ENCODE data around the gene CDCA7.
"Not testable (repeated sequence)": the region's sequence is repeated elsewhere in the genome, so short reads cannot be mapped to it uniquely, and the experiment has no call there.

CDCA7 gene

GRCh38 chr2:173354582-173355131, at the start of gene CDCA7:
Gene CDCA7 (plus strand): TSS chr2:173354872. CDS start chr2:173354964, 92 bp downstream.
- DNase-seq, result peak; percentile 63

DNA sequence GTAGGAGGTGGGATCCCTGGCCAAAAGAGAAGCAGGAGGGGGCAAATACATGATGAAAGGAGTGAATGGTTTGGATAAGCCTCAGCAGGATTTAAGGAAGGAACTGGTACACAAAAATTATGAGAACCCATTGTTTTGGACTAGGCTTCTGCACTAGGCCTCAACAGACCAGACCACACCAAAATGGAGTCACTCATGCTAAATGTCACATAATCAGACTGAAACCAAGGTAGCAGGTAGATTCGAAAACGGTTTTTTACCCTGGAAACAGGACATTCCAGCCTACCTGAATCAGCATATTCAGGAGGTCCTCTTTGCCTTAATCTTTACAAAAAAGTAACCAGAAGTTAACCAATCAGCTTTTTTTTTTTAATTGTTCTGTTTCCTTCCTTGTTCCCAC, 49.4 kb upstream of the CDCA7 start:
- no peak for DNase-seq

DNA sequence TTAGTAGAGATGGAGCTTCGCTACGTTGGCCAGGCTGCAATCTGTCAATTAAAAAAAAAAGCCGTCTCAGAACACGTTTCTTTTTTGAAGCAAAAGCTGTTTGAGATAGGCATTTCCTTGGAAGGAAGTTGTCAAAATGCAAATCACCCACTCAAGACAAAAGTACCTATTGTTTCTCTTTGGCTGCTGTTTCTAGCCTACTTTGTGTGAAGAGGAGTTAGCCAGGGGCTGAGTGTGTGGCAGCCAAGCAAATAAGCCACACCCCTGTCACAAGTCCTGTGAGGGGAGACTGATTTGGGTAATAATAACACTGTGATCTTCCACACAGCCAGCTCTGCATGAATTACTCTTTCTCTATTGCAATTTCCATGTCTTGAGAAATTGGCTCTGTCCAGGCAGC, 47.4 kb upstream of the CDCA7 start:
- DNase-seq, result no peak

DNA sequence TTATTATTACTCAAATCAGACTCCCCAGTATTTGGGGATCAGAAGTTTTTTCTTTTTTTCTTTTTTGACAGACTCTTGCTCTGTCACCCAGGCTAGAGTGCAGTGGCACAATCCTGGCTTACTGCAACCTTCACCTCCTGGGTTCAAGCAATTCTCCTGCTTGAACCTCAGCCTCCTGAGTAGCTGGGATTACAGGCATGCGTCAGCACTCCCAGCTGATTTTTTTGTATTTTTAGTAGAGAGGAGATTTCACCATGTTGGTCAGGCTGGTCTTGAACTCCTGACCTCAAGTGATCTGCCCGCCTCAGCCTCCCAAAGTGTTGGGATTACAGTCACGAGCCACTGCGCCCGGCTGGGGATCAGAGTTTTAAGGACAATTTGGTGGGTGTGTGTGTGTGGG, 45.3 kb upstream of the CDCA7 start:
- DNase-seq, result not testable (repeated sequence)

DNA sequence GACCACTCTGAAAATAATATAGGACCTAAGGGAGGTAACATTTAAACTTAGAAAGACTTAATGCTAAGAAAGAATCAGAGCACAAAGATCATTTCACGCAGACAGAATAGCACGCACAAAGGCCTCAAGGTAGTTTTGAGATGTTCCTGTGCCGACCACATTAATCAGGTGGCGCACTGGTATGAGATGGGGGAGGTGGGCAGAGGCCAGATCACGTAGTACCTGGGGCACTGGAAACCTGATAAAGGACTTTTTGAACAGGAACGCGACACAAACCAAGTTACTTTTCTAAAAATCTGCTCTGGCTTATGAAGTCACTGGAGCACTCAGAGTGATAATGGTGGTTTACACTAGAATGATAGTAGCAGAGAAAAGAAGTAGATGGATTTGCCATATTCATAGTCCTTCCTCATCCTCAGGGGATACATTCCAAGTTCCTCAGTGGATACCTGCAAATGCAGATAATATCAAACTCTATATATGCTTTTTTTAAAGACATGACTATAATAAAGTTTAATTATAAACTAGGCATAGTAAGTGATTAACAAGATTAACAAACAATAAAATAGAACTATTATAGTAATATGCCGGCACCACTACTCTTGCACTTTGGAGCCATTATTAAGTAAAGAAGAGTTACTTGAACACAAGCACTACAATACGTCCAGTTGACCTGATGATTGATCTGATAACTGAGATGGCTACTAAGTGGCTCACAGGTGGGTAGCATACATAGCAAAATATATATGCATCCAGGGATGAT, 42.6 kb upstream of the CDCA7 start:
- DNase-seq, result no peak

DNA sequence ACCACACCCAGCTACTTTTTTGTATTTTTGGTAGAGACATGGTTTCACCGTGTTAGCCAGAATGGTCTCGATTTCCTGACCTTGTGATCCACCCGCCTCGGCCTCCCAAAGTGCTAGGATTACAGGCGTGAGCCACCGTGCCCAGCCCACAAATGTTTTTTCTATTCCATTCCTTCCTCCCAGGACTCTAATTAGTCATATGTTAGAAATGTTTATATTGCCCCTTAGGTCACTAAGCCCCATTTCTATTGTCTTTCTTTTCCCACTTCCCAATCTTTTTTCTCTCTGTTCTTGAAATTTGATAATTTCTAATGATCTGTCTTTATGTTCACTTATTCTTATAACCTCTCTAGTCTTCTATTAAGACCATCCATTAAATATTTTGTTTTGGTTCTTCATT, 31.3 kb upstream of the CDCA7 start:
- no peak for DNase-seq

DNA sequence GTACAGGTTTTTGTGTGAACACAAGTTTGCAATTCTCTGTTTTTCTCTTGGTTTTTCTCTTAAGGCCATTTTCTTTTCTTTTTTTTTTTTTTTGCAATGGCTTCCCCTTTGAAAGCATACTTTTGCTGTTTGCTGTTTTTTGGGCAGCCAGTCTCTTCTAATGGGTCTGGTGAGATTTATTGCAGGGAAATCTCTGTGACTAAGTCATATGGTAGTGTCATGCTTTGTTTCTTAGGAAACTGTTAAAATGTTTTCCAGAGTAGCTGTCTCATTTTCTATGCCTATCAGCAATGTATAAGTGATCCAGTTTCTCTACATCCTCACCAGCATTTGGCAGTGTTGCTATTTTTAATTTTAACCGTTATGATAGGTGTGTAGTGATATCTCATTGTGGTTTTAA, 27.9 kb upstream of the CDCA7 start:
- DNase-seq, result peak; percentile 32

DNA sequence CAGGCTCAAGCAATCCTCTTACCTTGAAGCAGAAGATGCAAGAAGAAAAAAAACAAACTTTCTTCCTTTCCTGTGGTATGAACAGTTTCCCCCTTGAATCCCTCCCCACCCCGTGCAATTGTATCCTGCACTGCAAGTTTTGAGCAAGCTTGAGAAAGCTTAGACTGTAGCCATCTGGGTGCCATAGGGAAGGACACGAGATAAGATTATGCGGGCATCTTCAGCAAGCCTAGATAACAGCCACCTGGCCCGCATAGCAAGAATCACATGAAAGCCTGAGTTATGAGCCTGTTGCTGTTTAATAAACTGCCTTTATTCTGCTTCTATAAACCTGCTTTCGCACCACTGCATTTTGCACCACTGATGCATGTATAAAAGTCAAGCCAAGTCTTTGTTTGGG, 27.3 kb upstream of the CDCA7 start:
- DNase-seq, result no peak

GRCh38 chr2:173333003-173333402, 21.7 kb upstream of the CDCA7 start:
- not testable (repeated sequence) for DNase-seq

DNA sequence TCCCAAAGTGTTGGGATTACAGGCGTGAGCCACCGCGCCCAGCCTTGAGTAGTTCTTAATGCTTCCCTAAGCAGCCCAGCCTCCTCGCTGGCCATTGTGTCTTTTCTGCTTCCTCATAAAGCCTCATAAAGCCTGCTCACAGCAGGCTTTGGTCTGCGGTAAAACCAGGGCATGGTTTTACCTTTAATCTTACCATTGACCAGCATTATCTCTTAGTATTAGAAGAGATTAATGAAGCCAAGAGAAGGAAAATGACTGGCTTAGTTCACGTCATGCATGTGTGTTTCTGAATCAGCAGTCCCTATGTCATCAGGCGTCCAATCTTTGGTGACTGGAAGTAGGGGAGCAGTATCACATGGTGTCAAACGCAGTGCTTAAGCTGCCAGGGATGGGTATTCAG, 14.9 kb upstream of the CDCA7 start:
- DNase-seq, result no peak

GRCh38 chr2:173343921-173344320, 10.8 kb upstream of the CDCA7 start:
- no peak for DNase-seq

DNA sequence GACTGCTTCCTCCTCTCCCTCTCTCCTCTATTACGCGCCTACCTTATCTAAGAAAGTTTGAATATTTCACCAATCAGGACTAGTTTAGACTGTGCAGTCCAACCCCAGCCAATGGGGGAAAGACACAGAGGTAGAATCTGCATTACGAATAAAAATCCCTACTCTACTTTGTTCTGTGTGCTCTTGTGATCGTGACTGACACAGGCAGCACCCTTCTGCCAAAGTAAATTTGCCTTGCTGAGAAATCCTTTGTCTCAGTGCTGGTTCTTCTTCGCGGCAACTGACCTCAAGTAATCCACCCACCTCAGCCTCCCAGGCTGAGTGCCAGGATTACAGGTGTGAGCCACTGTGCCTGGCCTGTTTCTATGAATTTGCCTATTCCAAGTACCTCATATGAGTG, 8.6 kb upstream of the CDCA7 start:
- no peak for DNase-seq

DNA sequence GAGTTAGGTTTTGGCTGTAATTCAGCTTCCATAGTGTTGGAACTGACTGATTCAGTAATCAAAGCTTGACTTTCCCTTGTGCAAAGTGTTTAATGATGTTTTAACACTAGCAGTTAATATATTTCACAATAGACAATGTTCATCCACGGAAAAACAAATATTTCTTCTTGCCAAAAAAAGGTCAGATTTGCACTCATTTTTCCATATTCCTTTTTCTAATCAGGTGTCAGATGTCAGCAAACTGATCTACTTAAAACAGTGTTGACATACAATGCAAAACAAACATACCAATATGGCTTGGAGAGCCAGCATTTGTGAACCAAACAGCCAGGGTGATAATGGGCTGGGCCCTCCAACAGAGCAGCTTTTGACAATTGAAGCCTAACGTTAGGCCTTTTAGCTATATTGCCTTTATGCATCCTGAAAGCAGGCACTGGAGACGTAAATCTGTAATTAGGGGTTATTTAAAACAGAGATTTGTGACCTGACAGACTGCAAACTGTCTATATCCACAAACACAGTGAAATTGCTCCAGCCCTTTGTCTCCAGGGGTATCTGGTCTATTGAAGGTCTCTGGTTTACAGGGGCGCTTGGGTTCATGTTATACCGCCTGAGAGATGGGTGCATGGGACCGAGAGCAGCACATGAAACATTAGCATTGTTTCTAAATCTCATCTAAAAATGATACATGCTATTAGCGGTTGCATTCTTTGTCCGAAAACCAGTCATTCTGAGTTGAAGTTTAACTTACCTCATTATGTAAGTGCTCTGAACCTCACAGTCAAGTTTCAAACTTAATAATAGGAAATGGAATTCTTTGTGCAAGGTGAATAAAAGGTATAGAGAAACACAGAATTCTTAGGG, 7.1 kb upstream of the CDCA7 start:
- no peak for DNase-seq

DNA sequence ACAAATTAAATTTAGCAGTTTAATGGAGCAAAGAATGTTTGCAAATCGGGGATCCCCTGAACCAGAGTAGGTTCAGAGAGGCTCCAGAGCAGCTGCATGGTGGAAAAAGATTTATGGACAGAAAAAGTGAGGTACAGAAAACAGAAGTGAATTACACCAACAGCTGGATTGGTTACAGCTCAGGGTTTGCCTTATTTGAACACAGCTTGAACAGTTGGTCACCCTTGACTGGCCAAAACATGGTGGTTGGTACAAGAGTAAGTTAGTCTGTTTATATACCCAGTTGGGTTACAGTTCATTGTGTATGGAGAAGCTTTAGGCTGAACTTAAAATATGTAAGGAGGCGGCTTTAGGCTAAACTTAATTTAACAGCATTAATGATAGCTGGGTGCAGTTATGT, 5.4 kb upstream of the CDCA7 start:
- no peak for DNase-seq

DNA sequence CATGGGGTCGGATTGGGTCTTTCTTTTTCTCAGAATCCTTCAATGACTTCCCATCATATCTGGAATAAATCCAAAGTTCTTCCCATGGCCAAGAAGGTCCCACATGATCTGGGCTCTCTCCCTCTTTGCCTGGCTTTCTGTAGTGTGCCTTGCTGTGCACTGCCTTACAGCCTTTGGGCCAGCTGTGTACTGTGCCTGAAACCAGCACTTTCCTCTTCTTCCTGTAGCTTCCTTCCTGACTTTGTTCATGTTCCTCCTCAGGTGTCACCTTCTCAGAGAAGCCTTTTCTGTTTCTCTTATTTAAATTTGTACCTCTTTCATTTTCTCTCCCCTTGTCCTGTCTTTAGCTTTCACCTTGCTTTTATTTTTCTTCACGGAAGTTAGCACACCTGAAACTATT, 4.3 kb upstream of the CDCA7 start:
- no peak for DNase-seq

DNA sequence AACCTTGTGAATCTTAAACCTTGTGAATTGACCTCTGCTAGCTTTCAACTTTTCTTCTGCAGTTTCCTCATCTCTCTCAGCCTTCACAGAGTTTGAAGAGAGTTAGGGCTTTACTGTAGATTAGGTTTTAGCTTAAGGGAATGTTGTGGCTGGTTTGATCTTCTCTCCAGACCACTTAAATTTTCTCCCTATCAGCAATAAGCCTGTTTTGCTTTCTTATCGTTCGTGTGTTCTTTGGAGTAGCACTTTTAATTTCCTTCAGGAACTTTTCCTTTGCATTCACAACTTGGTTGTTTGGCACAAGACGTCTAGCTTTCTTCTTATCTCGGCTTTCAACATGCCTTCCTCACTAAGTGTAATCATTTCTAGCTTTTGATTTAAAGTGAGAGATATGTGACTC, 2.8 kb upstream of the CDCA7 start:
- DNase-seq, result no peak

DNA sequence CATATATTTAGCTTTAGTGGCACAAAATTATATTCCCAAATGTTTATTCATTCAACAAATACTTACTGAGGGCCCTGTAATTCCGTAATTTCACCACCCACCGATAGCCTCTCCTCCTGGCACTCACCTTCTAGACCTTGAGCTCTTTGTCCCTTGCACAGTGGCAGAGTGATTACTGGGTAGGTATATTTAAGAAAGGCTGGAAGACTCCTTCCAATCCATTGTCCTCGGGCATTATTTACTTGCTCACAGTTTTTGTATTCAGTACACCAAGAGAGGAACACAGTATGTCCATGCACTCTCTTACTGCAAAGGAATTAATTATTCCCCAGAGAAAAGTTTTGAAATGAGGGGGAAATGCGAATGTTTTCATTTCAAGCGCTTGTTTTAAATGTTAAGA, 1.1 kb upstream of the CDCA7 start:
- DNase-seq, result no peak

GRCh38 chr2:173354073-173354581, 545 bp upstream of the CDCA7 start:
- DNase-seq, result no peak

- DNase-seq, result peak; percentile 37
Measured at GRCh38 chr2:173355132-173355865, 627 bp downstream of the CDCA7 start.

GRCh38 chr2:173355866-173356508, 1.3 kb downstream of the CDCA7 start:
- DNase-seq, result no peak

DNA sequence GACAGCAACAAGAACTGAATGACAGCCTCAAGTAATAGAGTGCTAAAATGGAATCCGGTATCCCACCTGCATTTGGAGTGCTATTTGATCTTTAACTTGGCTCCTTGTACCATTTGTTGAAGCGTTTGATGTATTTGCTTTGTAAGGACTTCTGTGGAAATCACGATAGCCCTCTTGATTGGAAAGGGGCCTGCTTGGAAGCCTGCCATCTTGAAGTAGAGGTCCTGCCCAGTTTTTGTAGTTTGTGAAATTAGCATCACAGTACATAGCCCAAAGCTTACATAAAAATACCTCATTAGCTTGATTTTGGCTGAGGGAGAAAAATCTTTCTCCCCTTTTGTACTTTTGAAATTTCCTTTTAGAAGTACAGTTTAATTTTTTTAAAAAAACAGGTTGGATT, 2.7 kb downstream of the CDCA7 start:
- DNase-seq, result no peak

GRCh38 chr2:173358616-173359015, 3.9 kb downstream of the CDCA7 start:
- no peak for DNase-seq

GRCh38 chr2:173359231-173359630, 4.6 kb downstream of the CDCA7 start:
- peak; percentile 27 for DNase-seq

Data from fibroblast of upper back skin (primary cell).